ENCODE measurements around the gene CCK. TPM values are rescaled to one million over a fixed set of nuclear protein-coding genes. Genes with fewer than 3 reads are reported as not detected.

The CCK gene
- polyA plus RNA-seq, 1 experiment = not detected

DNA sequence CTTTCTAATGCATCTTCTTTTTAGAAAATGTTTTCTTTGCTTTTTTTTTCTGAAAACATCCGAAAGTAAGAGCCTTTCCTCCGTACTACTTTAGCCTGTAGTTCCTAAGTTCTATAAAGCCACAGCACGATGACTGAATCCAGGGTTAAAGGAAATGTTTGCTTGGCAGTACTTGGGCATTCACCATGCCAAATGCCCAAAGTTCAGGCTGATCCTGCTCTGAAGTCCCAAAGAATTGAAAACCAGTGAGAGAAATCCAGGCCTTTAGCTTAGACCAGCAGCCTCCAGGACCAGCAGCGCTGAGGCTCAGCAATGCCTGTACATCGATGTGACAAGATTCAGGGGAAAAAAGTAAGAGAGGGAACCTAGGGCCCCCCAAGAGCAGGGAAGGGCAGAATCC lies 35.1 kb downstream of the CCK start:
- Histone ChIP-seq H3K4me3 (ENCODE audit: low read depth, low read length) (no peak overlapping the region), H3K36me3 (ENCODE audit: control insufficient read depth, insufficient read depth, low read length) (no peaks in the 10 kb centered on the region), H3K27me3 (ENCODE audit: control insufficient read depth, insufficient read depth, low read length) (no peaks in the 10 kb centered on the region; the same call in 1 of the 2 replicates)
- POLR2A ChIA-PET = no interaction called here
- DNase-seq (ENCODE audit: low read depth) = no peak
- CTCF ChIA-PET = interaction anchor here (1.7 to 3.0 kb wide), 2 partner anchors 12 to 212 kb away, joined by 7 to 47 read pairs; no protein-coding TSS in a partner anchor
- TF ChIP-seq, protein P1, sequence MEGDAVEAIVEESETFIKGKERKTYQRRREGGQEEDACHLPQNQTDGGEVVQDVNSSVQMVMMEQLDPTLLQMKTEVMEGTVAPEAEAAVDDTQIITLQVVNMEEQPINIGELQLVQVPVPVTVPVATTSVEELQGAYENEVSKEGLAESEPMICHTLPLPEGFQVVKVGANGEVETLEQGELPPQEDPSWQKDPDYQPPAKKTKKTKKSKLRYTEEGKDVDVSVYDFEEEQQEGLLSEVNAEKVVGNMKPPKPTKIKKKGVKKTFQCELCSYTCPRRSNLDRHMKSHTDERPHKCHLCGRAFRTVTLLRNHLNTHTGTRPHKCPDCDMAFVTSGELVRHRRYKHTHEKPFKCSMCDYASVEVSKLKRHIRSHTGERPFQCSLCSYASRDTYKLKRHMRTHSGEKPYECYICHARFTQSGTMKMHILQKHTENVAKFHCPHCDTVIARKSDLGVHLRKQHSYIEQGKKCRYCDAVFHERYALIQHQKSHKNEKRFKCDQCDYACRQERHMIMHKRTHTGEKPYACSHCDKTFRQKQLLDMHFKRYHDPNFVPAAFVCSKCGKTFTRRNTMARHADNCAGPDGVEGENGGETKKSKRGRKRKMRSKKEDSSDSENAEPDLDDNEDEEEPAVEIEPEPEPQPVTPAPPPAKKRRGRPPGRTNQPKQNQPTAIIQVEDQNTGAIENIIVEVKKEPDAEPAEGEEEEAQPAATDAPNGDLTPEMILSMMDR (IDR thresholded peaks at IDR 0.05; ENCODE audit: insufficient read depth, low read depth, low read length) = no peak

DNA sequence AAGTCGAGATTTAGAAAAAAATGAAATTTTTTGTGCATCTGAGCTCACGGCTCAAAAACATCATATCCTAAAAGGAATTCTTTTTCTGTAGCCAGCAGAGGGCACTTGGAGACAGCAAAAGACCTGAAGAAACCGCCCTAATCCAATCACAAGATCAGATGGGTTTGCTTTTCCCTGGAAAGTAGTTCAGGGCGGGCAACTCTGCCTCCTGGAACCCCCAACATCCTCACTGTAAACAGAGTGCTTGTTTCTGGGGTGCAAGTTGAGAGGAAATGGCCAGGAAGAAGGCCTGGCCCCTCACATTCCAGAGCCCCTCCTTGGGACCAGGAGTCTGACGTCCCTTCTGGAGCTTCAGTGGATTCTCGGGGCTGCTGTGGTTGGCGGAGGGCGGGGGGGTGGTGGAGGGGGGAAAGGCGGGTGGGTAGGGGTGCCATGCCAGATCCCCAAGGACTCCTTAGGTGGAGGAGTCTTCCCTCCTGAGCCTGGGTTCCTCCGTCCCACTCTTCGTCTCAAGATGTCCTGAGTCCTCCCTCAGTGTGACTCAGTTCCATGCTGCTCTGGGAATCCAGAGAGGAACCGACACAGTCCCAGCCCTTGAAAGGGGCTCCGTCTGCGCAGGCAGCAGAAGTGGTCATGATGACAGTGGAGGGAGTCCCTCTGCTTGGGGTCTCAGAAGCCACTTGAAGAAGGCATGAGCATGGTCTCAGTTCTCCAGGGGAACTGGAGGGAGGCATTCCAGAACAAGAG lies 35.9 kb downstream of the CCK start:
- ChIA-PET CTCF (interaction anchor here (0.6 to 3.0 kb wide), 24 partner anchors 12 to 347 kb away, joined by 3 to 47 read pairs (median 5); partner anchors contain the start of gene VIPR1), POLR2A (no interaction called here)
- no peak overlapping the region for H3K4me3 ChIP-seq (ENCODE audit: low read depth, low read length)

DNA sequence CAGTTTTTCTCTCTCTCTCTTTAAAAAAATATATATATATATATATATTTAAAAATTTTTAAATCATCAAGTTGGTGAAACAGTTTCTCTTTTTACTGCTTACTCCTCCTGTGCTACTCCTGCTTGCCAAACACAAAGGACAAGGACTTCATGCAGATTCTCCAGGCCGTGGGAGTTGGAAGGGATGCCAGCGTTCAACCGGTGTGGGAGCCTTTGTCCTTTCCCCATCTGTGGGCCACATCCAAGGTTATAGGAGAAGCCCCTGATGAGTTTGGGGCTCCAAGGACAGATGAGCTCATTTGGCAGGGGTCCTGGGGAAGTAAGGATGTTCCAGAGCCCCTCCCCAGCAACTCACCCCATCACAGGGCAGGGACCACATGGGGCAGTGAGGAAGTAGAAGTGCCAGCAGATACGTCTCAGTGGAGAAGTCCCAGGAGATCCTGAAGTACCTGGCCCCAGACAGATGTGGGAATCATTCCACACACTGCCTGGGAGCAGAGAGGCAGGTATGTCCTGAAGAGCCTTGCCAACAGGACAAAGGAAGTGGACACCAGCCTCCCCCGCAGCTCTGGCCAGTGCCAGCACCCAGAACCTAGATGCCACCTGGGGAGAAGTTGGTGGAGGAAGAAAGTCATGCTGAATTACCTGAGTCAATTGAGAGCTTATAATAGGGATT lies 36.6 kb downstream of the CCK start:
- DNase-seq (ENCODE audit: low read depth) = no peak
- no peaks in the 10 kb centered on the region for H3K36me3 ChIP-seq (ENCODE audit: control insufficient read depth, insufficient read depth, low read length)
- ChIA-PET POLR2A (no interaction called here), CTCF (interaction anchor here (0.7 to 3.0 kb wide), 25 partner anchors 11 to 346 kb away, joined by 3 to 47 read pairs (median 5); partner anchors contain the start of gene VIPR1)
- no peak overlapping the region for H3K4me3 ChIP-seq (ENCODE audit: low read depth, low read length)
- TF ChIP-seq, protein P1 (IDR thresholded peaks at IDR 0.05; ENCODE audit: insufficient read depth, low read depth, low read length) = no peak
- no peaks in the 10 kb centered on the region; the same call in 1 of the 2 replicates for H3K27me3 ChIP-seq (ENCODE audit: control insufficient read depth, insufficient read depth, low read length)

More for the DNA sequence above, 35.9 kb downstream of the CCK start:
- TF ChIP-seq, protein P1 (IDR thresholded peaks at IDR 0.05; ENCODE audit: insufficient read depth, low read depth, low read length) = peak; percentile 64
- no peaks in the 10 kb centered on the region for H3K36me3 ChIP-seq (ENCODE audit: control insufficient read depth, insufficient read depth, low read length)
- no peaks in the 10 kb centered on the region; the same call in 1 of the 2 replicates for H3K27me3 ChIP-seq (ENCODE audit: control insufficient read depth, insufficient read depth, low read length)
- DNase-seq (ENCODE audit: low read depth) = no peak

DNA sequence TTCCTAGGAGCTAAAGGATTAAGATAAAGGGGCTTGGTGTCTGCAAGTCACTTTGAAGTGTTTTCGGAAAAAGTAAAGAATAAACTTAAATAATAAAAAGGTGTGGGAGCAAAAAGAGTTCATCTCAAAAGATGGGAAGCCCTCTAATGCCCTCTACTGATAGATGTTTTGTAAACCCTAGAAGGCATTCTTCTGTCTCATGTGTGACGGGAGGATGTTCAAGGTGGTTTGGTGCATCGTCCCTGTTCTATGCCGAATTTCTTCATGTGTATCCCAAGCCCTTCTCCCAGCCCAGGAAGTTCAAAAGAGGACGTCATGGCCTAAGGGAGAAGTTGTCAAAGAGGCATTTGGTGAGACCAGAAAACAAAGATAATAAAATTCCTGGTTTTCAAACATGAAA lies 37.2 kb downstream of the CCK start:
- H3K4me3 ChIP-seq (ENCODE audit: low read depth, low read length) = no peak overlapping the region
- CTCF ChIA-PET = interaction anchor here (0.7 to 3.0 kb wide), 14 partner anchors 18 to 345 kb away, joined by 3 to 47 read pairs (median 5); no protein-coding TSS in a partner anchor
- POLR2A ChIA-PET = no interaction called here
- H3K36me3 ChIP-seq (ENCODE audit: control insufficient read depth, insufficient read depth, low read length) = no peaks in the 10 kb centered on the region; the same call in 1 of the 2 replicates
- no peaks in the 10 kb centered on the region for H3K27me3 ChIP-seq (ENCODE audit: control insufficient read depth, insufficient read depth, low read length)
- TF ChIP-seq, protein P1 (IDR thresholded peaks at IDR 0.05; ENCODE audit: insufficient read depth, low read depth, low read length) = peak; percentile 23; the same call in 1 of the 2 replicates
- no peak for DNase-seq (ENCODE audit: low read depth)

Measured in BJ (cell line).